SK-N-MC (cell line): ENCODE data around the gene RARS1.

ENCODE experiments used
- EZH2 ChIP-seq: fragments of 200-600 bp; sonication (generic); IDR thresholded peaks from one replicate; pipeline ENCODE4 v1.6.1; 2017; ENCODE audit warnings: antibody characterized with exemption
- POLR2AphosphoS5 ChIP-seq: IDR thresholded peaks from 2 replicates; pipeline ENCODE4 v1.6.1; 2012; ENCODE audit warnings: mild to moderate bottlenecking, low read depth, low read length, borderline replicate concordance

DNA sequence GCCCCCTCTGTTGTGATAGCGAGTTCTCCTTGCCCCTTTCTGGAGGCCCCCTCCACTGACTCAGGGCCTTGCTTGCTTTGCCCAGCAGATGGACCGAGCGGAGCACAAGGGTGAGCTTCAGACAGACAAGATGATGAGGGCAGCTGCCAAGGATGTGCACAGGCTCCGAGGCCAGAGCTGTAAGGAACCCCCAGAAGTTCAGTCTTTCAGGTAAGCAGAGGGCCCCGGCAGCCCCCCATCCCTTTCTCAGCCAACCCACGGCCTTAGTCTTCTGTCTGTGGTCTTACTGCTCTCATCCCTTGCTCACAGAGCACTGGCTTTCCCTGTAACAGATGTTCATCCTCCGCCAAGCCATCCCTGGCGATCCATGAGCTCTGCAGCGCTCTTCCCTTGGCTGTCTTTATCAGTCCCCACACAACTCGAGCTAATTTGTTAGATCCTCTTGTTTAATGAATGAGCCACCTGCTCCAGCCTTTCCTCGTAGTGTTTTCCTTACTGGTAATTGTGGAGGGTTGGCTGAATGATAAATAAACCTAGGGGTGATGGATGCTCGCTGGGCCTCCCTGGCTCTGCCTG, 18.4 kb upstream of the RARS1 start:
- TF ChIP-seq POLR2AphosphoS5: no peak
- TF ChIP-seq EZH2: no peak
